ENCODE results near the gene SOX15. TPM values are rescaled to one million over a fixed set of nuclear protein-coding genes. Genes with fewer than 3 reads are reported as not detected.

The SOX15 gene
- total RNA-seq, 2 donors from 2014 or later = 0.61 to 1.0 TPM

GRCh38 chr17:7574176-7574953, 15.5 kb downstream of the SOX15 start:
- peaks cover 12% of the 10 kb centered on the region for H3K4me1 ChIP-seq
- H3K4me3 ChIP-seq = peak overlapping the region; percentile 97
- H3K36me3 ChIP-seq = peaks cover 29% of the 10 kb centered on the region
- H3K9me3 ChIP-seq = no peaks in the 10 kb centered on the region
- no peak for TF ChIP-seq CTCF (IDR thresholded peaks at IDR 0.05)
- intact Hi-C loops (cut with DNase I) = no loop called here
- H3K9ac ChIP-seq (ENCODE audit: low read depth in 2 of 2, low read length in 2 of 2) = peak overlapping the region; percentile 51 to 99
- no peak for DNase-seq
- H3K27ac ChIP-seq = peak overlapping the region; percentile 98
- no peaks in the 10 kb centered on the region for H3K27me3 ChIP-seq

GRCh38 chr17:7573324-7574080, 16.4 kb downstream of the SOX15 start:
- TF ChIP-seq CTCF (IDR thresholded peaks at IDR 0.05) = no peak
- Histone ChIP-seq H3K9me3 (no peaks in the 10 kb centered on the region), H3K9ac (ENCODE audit: low read depth in 2 of 2, low read length in 2 of 2) (peak overlapping the region; percentile 99), H3K4me3 (peak overlapping the region; percentile 97), H3K27me3 (no peaks in the 10 kb centered on the region), H3K36me3 (peaks cover 29% of the 10 kb centered on the region), H3K27ac (peak overlapping the region; percentile 98), H3K4me1 (peaks cover 12% of the 10 kb centered on the region)
- intact Hi-C loops (cut with DNase I) = no loop called here
- DNase-seq = peak; percentile 88

- Histone ChIP-seq H3K27ac (peak overlapping the region; percentile 98), H3K4me1 (peaks cover 12% of the 10 kb centered on the region), H3K27me3 (no peaks in the 10 kb centered on the region), H3K4me3 (peak overlapping the region; percentile 97), H3K36me3 (peaks cover 27% of the 10 kb centered on the region), H3K9ac (ENCODE audit: low read depth in 2 of 2, low read length in 2 of 2) (peak overlapping the region; percentile 99), H3K9me3 (no peaks in the 10 kb centered on the region)
- TF ChIP-seq CTCF (IDR thresholded peaks at IDR 0.05) = no peak
- intact Hi-C loops (cut with DNase I) = no loop called here
- DNase-seq = peak; percentile 100
Observed at GRCh38 chr17:7572588-7573323, 17.1 kb downstream of the SOX15 start.

- no peaks in the 10 kb centered on the region for H3K9me3 ChIP-seq
- peak overlapping the region; percentile 83 for H3K27ac ChIP-seq
- H3K36me3 ChIP-seq = peaks cover 22% of the 10 kb centered on the region
- TF ChIP-seq CTCF (IDR thresholded peaks at IDR 0.05) = no peak
- no peaks in the 10 kb centered on the region for H3K27me3 ChIP-seq
- H3K4me3 ChIP-seq = peak overlapping the region; percentile 43
- DNase-seq = no peak
- peak overlapping the region; percentile 62 to 98 for H3K9ac ChIP-seq (ENCODE audit: low read depth in 2 of 2, low read length in 2 of 2)
- intact Hi-C loops (cut with DNase I) = no loop called here
- peaks cover 12% of the 10 kb centered on the region for H3K4me1 ChIP-seq
Observed at GRCh38 chr17:7572338-7572587, 17.6 kb downstream of the SOX15 start.

GRCh38 chr17:7570351-7570750, 19.5 kb downstream of the SOX15 start:
- Histone ChIP-seq H3K9me3 (no peaks in the 10 kb centered on the region), H3K27me3 (no peaks in the 10 kb centered on the region), H3K4me1 (peaks cover 8% of the 10 kb centered on the region), H3K27ac (no peak overlapping the region), H3K9ac (ENCODE audit: low read depth in 2 of 2, low read length in 2 of 2) (no peak overlapping the region), H3K36me3 (peaks cover 8% of the 10 kb centered on the region), H3K4me3 (no peak overlapping the region)
- no peak for DNase-seq
- no peak for TF ChIP-seq CTCF (IDR thresholded peaks at IDR 0.05)
- intact Hi-C loops (cut with DNase I) = no loop called here

Measured in colonic mucosa (tissue), 4 donors.